ENCODE data around the gene KDM1B.

GRCh38 chr6:18207438-18207837 is 52.2 kb downstream of the KDM1B start:
- TF ChIP-seq SCRT1 (tag by site-specific recombination; IDR thresholded peaks at IDR 0.05; ENCODE audit: borderline replicate concordance) (no peak), ZNF140 (tag by site-specific recombination; IDR thresholded peaks at IDR 0.05) (no peak), CTCF (tag by site-specific recombination; IDR thresholded peaks at IDR 0.05) (no peak)
